IPS DF 19.7 (cell line): ENCODE results near the gene ENPP6.
"Not testable (repeated sequence)": the region's sequence is repeated elsewhere in the genome, so short reads cannot be mapped to it uniquely, and the experiment has no call there.

Experiments
- DNase-seq: peaks from one replicate; pipeline ENCODE4 v3.0.0-alpha.2; 2013; ENCODE audit warnings: low read depth, low spot score

Gene ENPP6

GRCh38 chr4:184061582-184061981 is 156.1 kb downstream of the ENPP6 start:
- DNase-seq = no peak

GRCh38 chr4:184059099-184059498 is 158.6 kb downstream of the ENPP6 start:
- DNase-seq = no peak

- no peak for DNase-seq
Measured at GRCh38 chr4:184058026-184058425, 159.6 kb downstream of the ENPP6 start.

- no peak for DNase-seq
Measured at GRCh38 chr4:184056877-184057276, 160.8 kb downstream of the ENPP6 start.

GRCh38 chr4:184053434-184053833 is 164.2 kb downstream of the ENPP6 start:
- DNase-seq = no peak

GRCh38 chr4:184052616-184053015 is 165.1 kb downstream of the ENPP6 start:
- no peak for DNase-seq

GRCh38 chr4:184051262-184051661 is 166.4 kb downstream of the ENPP6 start:
- not testable (repeated sequence) for DNase-seq

DNA sequence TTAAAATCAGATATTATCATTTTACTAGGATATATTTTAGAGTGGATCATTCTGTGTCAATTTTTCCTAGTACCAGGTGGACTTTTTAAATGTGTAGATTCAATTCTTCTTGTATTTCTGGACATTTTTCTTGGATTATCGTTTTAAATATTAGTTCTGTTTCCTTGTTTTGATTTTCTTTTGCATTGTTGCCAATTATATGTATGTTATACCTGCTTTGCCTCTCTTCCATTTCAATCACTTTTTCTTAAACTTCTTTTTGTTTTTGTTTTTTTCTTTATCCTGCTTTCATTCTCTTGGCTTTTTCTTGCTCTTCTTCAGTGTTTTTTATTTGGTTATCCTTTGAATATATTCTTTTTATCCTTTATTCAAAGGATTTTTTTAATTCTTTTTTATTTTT is 171.5 kb downstream of the ENPP6 start:
- DNase-seq = no peak

- no peak for DNase-seq
Measured at GRCh38 chr4:184041156-184041555, 176.5 kb downstream of the ENPP6 start.

DNA sequence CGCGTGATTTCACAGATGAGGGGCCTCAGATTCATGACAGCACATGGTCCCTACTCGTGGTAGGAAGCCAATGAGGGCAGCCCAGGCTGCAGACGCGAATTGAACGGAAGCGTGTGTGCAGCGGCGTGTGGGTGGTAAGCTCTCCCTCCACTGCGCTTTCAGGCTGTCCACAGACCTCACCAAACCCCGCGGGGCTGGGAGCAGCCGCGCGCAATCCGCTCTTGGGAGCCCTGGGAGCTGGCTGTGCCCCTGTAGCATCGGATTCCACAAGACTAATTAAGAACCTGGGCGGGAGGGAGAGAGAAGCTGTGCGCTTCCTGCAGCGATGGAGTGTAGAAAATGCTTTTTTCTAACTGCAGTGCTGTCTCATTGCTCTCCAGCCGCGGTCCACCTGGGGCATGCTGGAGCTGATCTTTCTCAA is 177.7 kb downstream of the ENPP6 start:
- DNase-seq = no peak
